Stimulated activated naive CD8-positive, alpha-beta T cell treated with anti-CD3 and anti-CD28 coated beads, Interleukin-15, Interleukin-2, amounts not matched to agents 100 ng/mL and 50 ng/mL, for 24 hours (primary cell): ENCODE data around the gene MRGPRD.

Experiments
- H3K27ac Mint-ChIP-seq: one replicate; pipeline ENCODE4 v1.8.0; 2021; ENCODE audit warnings: mild to moderate bottlenecking, mixed read lengths
- H3K27me3 Mint-ChIP-seq: one replicate; pipeline ENCODE4 v1.8.0; 2021; ENCODE audit warnings: mixed read lengths
- H3K36me3 Mint-ChIP-seq: one replicate; pipeline ENCODE4 v1.8.0; 2021; ENCODE audit warnings: low read depth, mixed read lengths
- H3K4me1 Mint-ChIP-seq: one replicate; pipeline ENCODE4 v1.8.0; 2021; ENCODE audit warnings: low read depth, mixed read lengths
- H3K4me3 Mint-ChIP-seq: one replicate; pipeline ENCODE4 v1.8.0; 2021; ENCODE audit warnings: mild to moderate bottlenecking, mixed read lengths
- H3K9me3 Mint-ChIP-seq: one replicate; pipeline ENCODE4 v1.8.0; 2021; ENCODE audit warnings: mixed read lengths

MRGPRD gene

GRCh38 chr11:68970921-68971636 is 9.7 kb downstream of the MRGPRD start:
- no peaks in the 10 kb centered on the region for H3K36me3 Mint-ChIP-seq

GRCh38 chr11:68969386-68969785 is 11.4 kb downstream of the MRGPRD start:
- H3K9me3 Mint-ChIP-seq = no peaks in the 10 kb centered on the region
- no peak overlapping the region for H3K27ac Mint-ChIP-seq
- H3K4me1 Mint-ChIP-seq = no peaks in the 10 kb centered on the region
- H3K27me3 Mint-ChIP-seq = peaks cover 11% of the 10 kb centered on the region
- H3K36me3 Mint-ChIP-seq = no peaks in the 10 kb centered on the region
- H3K4me3 Mint-ChIP-seq = no peak overlapping the region

More at GRCh38 chr11:68970921-68971636, 9.7 kb downstream of the MRGPRD start:
- Mint-ChIP-seq H3K9me3 (no peaks in the 10 kb centered on the region), H3K27ac (no peak overlapping the region), H3K4me3 (no peak overlapping the region), H3K27me3 (peaks cover 11% of the 10 kb centered on the region), H3K4me1 (no peaks in the 10 kb centered on the region)

- H3K27me3 Mint-ChIP-seq = peaks cover 11% of the 10 kb centered on the region
- no peaks in the 10 kb centered on the region for H3K9me3 Mint-ChIP-seq
- no peaks in the 10 kb centered on the region for H3K4me1 Mint-ChIP-seq
- H3K36me3 Mint-ChIP-seq = no peaks in the 10 kb centered on the region
- no peak overlapping the region for H3K4me3 Mint-ChIP-seq
- H3K27ac Mint-ChIP-seq = no peak overlapping the region
Measured at GRCh38 chr11:68968306-68969250, 12.2 kb downstream of the MRGPRD start.

- H3K4me3 Mint-ChIP-seq = no peak overlapping the region
- no peak overlapping the region for H3K27ac Mint-ChIP-seq
- no peaks in the 10 kb centered on the region for H3K36me3 Mint-ChIP-seq
- no peaks in the 10 kb centered on the region for H3K9me3 Mint-ChIP-seq
- H3K4me1 Mint-ChIP-seq = peaks cover 7% of the 10 kb centered on the region
- peaks cover 11% of the 10 kb centered on the region for H3K27me3 Mint-ChIP-seq
Measured at GRCh38 chr11:68966894-68967780, 13.6 kb downstream of the MRGPRD start.

GRCh38 chr11:68965901-68966853 is 14.6 kb downstream of the MRGPRD start:
- no peaks in the 10 kb centered on the region for H3K9me3 Mint-ChIP-seq
- H3K4me1 Mint-ChIP-seq = peaks cover 7% of the 10 kb centered on the region
- no peak overlapping the region for H3K4me3 Mint-ChIP-seq
- H3K27me3 Mint-ChIP-seq = peaks cover 8% of the 10 kb centered on the region
- H3K36me3 Mint-ChIP-seq = no peaks in the 10 kb centered on the region
- no peak overlapping the region for H3K27ac Mint-ChIP-seq

GRCh38 chr11:68963779-68964178 is 17.0 kb downstream of the MRGPRD start:
- peaks cover 7% of the 10 kb centered on the region for H3K4me1 Mint-ChIP-seq
- H3K27me3 Mint-ChIP-seq = peaks cover 3% of the 10 kb centered on the region
- no peaks in the 10 kb centered on the region for H3K9me3 Mint-ChIP-seq
- H3K4me3 Mint-ChIP-seq = no peak overlapping the region
- H3K36me3 Mint-ChIP-seq = no peaks in the 10 kb centered on the region
- no peak overlapping the region for H3K27ac Mint-ChIP-seq

GRCh38 chr11:68962527-68963250 is 18.1 kb downstream of the MRGPRD start:
- H3K27ac Mint-ChIP-seq = no peak overlapping the region
- H3K27me3 Mint-ChIP-seq = no peaks in the 10 kb centered on the region
- no peaks in the 10 kb centered on the region for H3K9me3 Mint-ChIP-seq
- H3K4me3 Mint-ChIP-seq = no peak overlapping the region
- H3K36me3 Mint-ChIP-seq = no peaks in the 10 kb centered on the region
- H3K4me1 Mint-ChIP-seq = peaks cover 7% of the 10 kb centered on the region

- Mint-ChIP-seq H3K27me3 (no peaks in the 10 kb centered on the region), H3K4me1 (peaks cover 7% of the 10 kb centered on the region)
Measured at GRCh38 chr11:68961245-68961644, 19.5 kb downstream of the MRGPRD start.

GRCh38 chr11:68960294-68961071 is 20.3 kb downstream of the MRGPRD start:
- Mint-ChIP-seq H3K27ac (no peak overlapping the region), H3K9me3 (no peaks in the 10 kb centered on the region), H3K4me1 (peaks cover 8% of the 10 kb centered on the region), H3K36me3 (no peaks in the 10 kb centered on the region), H3K27me3 (no peaks in the 10 kb centered on the region), H3K4me3 (no peak overlapping the region)

More at GRCh38 chr11:68961245-68961644, 19.5 kb downstream of the MRGPRD start:
- Mint-ChIP-seq H3K4me3 (no peak overlapping the region), H3K27ac (no peak overlapping the region), H3K9me3 (no peaks in the 10 kb centered on the region), H3K36me3 (no peaks in the 10 kb centered on the region)

- no peaks in the 10 kb centered on the region for H3K27me3 Mint-ChIP-seq
- H3K27ac Mint-ChIP-seq = no peak overlapping the region
- H3K4me3 Mint-ChIP-seq = no peak overlapping the region
- peaks cover 11% of the 10 kb centered on the region for H3K4me1 Mint-ChIP-seq
- no peaks in the 10 kb centered on the region for H3K36me3 Mint-ChIP-seq
- H3K9me3 Mint-ChIP-seq = no peaks in the 10 kb centered on the region
Measured at GRCh38 chr11:68959465-68960293, 21.1 kb downstream of the MRGPRD start.

GRCh38 chr11:68958211-68958610 is 22.6 kb downstream of the MRGPRD start:
- Mint-ChIP-seq H3K27me3 (no peaks in the 10 kb centered on the region), H3K36me3 (no peaks in the 10 kb centered on the region), H3K4me1 (peaks cover 11% of the 10 kb centered on the region), H3K9me3 (no peaks in the 10 kb centered on the region), H3K27ac (no peak overlapping the region), H3K4me3 (no peak overlapping the region)
